H9 (cell line): ENCODE data around the gene MARK2. TPM values are rescaled to one million over a fixed set of nuclear protein-coding genes. Genes with fewer than 3 reads are reported as not detected.

Experiments used
- DNase-seq: peaks from one replicate; pipeline ENCODE4 v3.0.0-alpha.2; 2017
- H2AFZ ChIP-seq: one replicate; pipeline ENCODE4 v1.6.1; 2013; ENCODE audit warnings: mild to moderate bottlenecking, low read length, control low read depth, moderate library complexity
- H2AK5ac ChIP-seq: 2 replicates; pipeline ENCODE4 v1.6.1; 2013; ENCODE audit warnings: low read length, control low read depth, mixed read lengths; ENCODE audit not compliant: insufficient read length
- H2BK120ac ChIP-seq: one replicate; pipeline ENCODE4 v1.6.1; 2013; ENCODE audit warnings: low read depth, mild to moderate bottlenecking, low read length, control low read depth, inconsistent platforms; ENCODE audit not compliant: poor library complexity, severe bottlenecking
- H2BK12ac ChIP-seq: 2 replicates; pipeline ENCODE4 v1.6.1; 2013; ENCODE audit warnings: low read length, control low read depth, mixed read lengths, low read depth; ENCODE audit not compliant: insufficient read length
- H2BK15ac ChIP-seq: 2 replicates; pipeline ENCODE4 v1.6.1; 2013; ENCODE audit warnings: low read depth, low read length, control low read depth
- H2BK20ac ChIP-seq: one replicate; pipeline ENCODE4 v1.6.1; 2013; ENCODE audit warnings: low read depth, mild to moderate bottlenecking, low read length, control low read depth, inconsistent platforms; ENCODE audit not compliant: poor library complexity, severe bottlenecking
- H2BK5ac ChIP-seq: 2 replicates; pipeline ENCODE4 v1.6.1; 2013; ENCODE audit warnings: low read length, control low read depth, mixed read lengths; ENCODE audit not compliant: insufficient read length
- H3K14ac ChIP-seq: 2 replicates; pipeline ENCODE4 v1.6.1; 2013; ENCODE audit warnings: low read length, control low read depth; ENCODE audit not compliant: insufficient read depth
- H3K18ac ChIP-seq: 2 replicates; pipeline ENCODE4 v1.6.1; 2013; ENCODE audit warnings: low read depth, mild to moderate bottlenecking, mixed read lengths, low read length, control low read depth; ENCODE audit not compliant: insufficient read length
- H3K23ac ChIP-seq: 2 replicates; pipeline ENCODE4 v1.6.1; 2013; ENCODE audit warnings: low read length, control low read depth, mixed read lengths, low read depth; ENCODE audit not compliant: insufficient read length
- H3K23me2 ChIP-seq: 2 replicates; pipeline ENCODE4 v1.6.1; 2013; ENCODE audit warnings: low read depth, mild to moderate bottlenecking, mixed read lengths, low read length, control low read depth; ENCODE audit not compliant: insufficient read length, poor library complexity, severe bottlenecking
- H3K27ac ChIP-seq: 2 replicates; pipeline ENCODE4 v1.5.1; 2013; ENCODE audit warnings: low read length, control low read depth, mixed read lengths, low read depth; ENCODE audit not compliant: insufficient read length
- H3K27me3 ChIP-seq: 2 replicates; pipeline ENCODE4 v1.6.1; 2013; ENCODE audit warnings: low read length, control low read depth, inconsistent platforms; ENCODE audit not compliant: insufficient read depth
- H3K4ac ChIP-seq: 2 replicates; pipeline ENCODE4 v1.6.1; 2013; ENCODE audit warnings: low read depth, mild to moderate bottlenecking, control low read depth, inconsistent platforms, low read length, moderate library complexity
- H3K4me1 ChIP-seq: 2 replicates; pipeline ENCODE4 v1.6.1; 2013; ENCODE audit warnings: low read length, control low read depth, inconsistent platforms; ENCODE audit not compliant: insufficient read depth
- H3K4me2 ChIP-seq: 2 replicates; pipeline ENCODE4 v1.6.1; 2013; ENCODE audit warnings: low read length, control low read depth, mixed read lengths; ENCODE audit not compliant: insufficient read length, insufficient read depth
- H3K56ac ChIP-seq: 2 replicates; pipeline ENCODE4 v1.6.1; 2013; ENCODE audit warnings: low read depth, mild to moderate bottlenecking, mixed read lengths, low read length, control low read depth; ENCODE audit not compliant: insufficient read length
- H3K79me1 ChIP-seq: 2 replicates; pipeline ENCODE4 v1.6.1; 2013; ENCODE audit warnings: low read depth, mild to moderate bottlenecking, moderate library complexity, low read length, control low read depth, inconsistent platforms; ENCODE audit not compliant: insufficient read depth, poor library complexity, severe bottlenecking
- H3K79me2 ChIP-seq: 2 replicates; pipeline ENCODE4 v1.6.1; 2013; ENCODE audit warnings: low read length, control low read depth, inconsistent platforms; ENCODE audit not compliant: insufficient read depth
- H3K9ac ChIP-seq: 2 replicates; pipeline ENCODE4 v1.6.1; 2013; ENCODE audit warnings: low read length, control low read depth, mixed read lengths; ENCODE audit not compliant: insufficient read length; ENCODE audit errors: extremely low read depth
- H3K9me3 ChIP-seq: one replicate; pipeline ENCODE4 v1.6.1; 2013; ENCODE audit warnings: low read depth, low read length, inconsistent platforms; ENCODE audit not compliant: control insufficient read depth
- H3T11ph ChIP-seq: one replicate; pipeline ENCODE4 v1.6.1; 2013; ENCODE audit warnings: mild to moderate bottlenecking, low read length, control low read depth, inconsistent platforms
- H4K20me1 ChIP-seq: one replicate; pipeline ENCODE4 v1.6.1; 2013; ENCODE audit not compliant: control insufficient read depth, insufficient read length, insufficient read depth
- H4K5ac ChIP-seq: 2 replicates; pipeline ENCODE4 v1.6.1; 2013; ENCODE audit warnings: low read depth, mild to moderate bottlenecking, mixed read lengths, low read length, control low read depth; ENCODE audit not compliant: insufficient read length
- H4K8ac ChIP-seq: replicated peaks from 2 replicates; pipeline ENCODE4 v1.6.1; 2013; ENCODE audit warnings: low read length, control low read depth, mixed read lengths, low read depth; ENCODE audit not compliant: insufficient read length
- H4K91ac ChIP-seq: 2 replicates; pipeline ENCODE4 v1.6.1; 2013; ENCODE audit warnings: low read depth, mild to moderate bottlenecking, moderate library complexity, mixed read lengths, low read length, control low read depth; ENCODE audit not compliant: insufficient read length
- H3K27ac Mint-ChIP-seq, 3 experiments: 2 replicates in 2 of 3; 3 replicates in 1 of 3; pipeline ENCODE4 v1.8.0; 2020 to 2021; ENCODE audit warnings: mixed read lengths in 3 of 3, mild to moderate bottlenecking in 1 of 3, moderate library complexity in 1 of 3
- H3K27me3 Mint-ChIP-seq: 2 replicates; pipeline ENCODE4 v1.8.0; 2021; ENCODE audit warnings: low read depth, mild to moderate bottlenecking, moderate library complexity, mixed read lengths
- H3K36me3 Mint-ChIP-seq, 3 experiments: 2 replicates in 2 of 3; 3 replicates in 1 of 3; pipeline ENCODE4 v1.8.0; 2020 to 2021; ENCODE audit warnings: low read depth in 3 of 3, mixed read lengths in 3 of 3; ENCODE audit not compliant: insufficient read depth in 1 of 3
- H3K4me1 Mint-ChIP-seq, 2 experiments: 2 replicates each; pipeline ENCODE4 v1.8.0; 2020; ENCODE audit warnings: mixed read lengths in 2 of 2
- H3K4me3 Mint-ChIP-seq, 2 experiments: 2 replicates in 1 of 2; 3 replicates in 1 of 2; pipeline ENCODE4 v1.8.0; 2020 to 2021; ENCODE audit warnings: mild to moderate bottlenecking in 2 of 2, mixed read lengths in 2 of 2, moderate library complexity in 1 of 2
- H3K9me3 Mint-ChIP-seq, 2 experiments: 2 replicates in 1 of 2; 3 replicates in 1 of 2; pipeline ENCODE4 v1.8.0; 2020; ENCODE audit warnings: mild to moderate bottlenecking in 2 of 2, mixed read lengths in 2 of 2, moderate library complexity in 1 of 2
- CTCF ChIP-seq: fragments of 200-600 bp; sonication (generic); conservative IDR thresholded peaks from 3 replicates; pipeline ENCODE4 v1.8.0; 2021; ENCODE audit warnings: antibody characterized with exemption, mild to moderate bottlenecking
- WGBS: extraction: QIAGEN DNeasy Blood & Tissue Kit; methylation state at CpG from one replicate; pipeline ENCODE4 v1.1.7; 2013; ENCODE audit warnings: missing lambda C conversion rate, low lambda C conversion rate, mixed read lengths; ENCODE audit not compliant: insufficient read length; ENCODE audit errors: extremely low coverage; 5-methylcytosine and 5-hydroxymethylcytosine counted together
- total RNA-seq: library from RNA; stranded (reverse); gene quantifications from 2 replicates; pipeline ENCODE4 v1.2.1, GENCODE V29; 2021

MARK2 gene
- total RNA-seq, 1 experiment from 2014 or later, result 45.7 TPM

DNA sequence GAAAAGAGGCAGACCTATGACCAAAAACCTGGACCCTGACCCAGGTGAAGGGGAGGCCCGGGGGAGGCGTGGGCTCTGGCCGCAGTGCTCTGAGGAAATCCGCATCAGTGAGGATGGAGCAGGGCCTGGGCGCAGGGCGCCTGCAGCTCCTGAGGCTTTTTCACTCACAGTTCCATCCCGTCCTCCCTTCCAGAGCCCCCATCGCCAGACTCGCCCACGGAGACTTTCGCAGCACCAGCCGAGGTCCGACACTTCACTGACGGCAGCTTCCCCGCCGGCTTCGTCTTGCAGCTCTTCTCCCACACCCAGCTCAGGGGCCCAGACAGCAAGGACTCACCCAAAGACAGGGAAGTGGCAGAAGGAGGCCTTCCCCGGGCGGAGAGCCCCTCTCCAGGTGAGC, 20.3 kb upstream of the MARK2 start:
- Histone ChIP-seq H3K79me2 (peaks cover 20% of the 10 kb centered on the region), H4K20me1 (peaks cover 3% of the 10 kb centered on the region), H2BK20ac (no peak overlapping the region), H3K23ac (no peak overlapping the region), H3T11ph (no peak overlapping the region), H3K4me1 (peaks cover 3% of the 10 kb centered on the region; the same call in 1 of the 2 replicates), H2AFZ (no peak overlapping the region), H2BK120ac (no peak overlapping the region), H3K4ac (no peak overlapping the region), H3K4me2 (no peak overlapping the region), H2BK12ac (no peak overlapping the region), H3K27ac (no peak overlapping the region), H3K14ac (no peak overlapping the region), H3K9ac (no peak overlapping the region), H3K9me3 (no peaks in the 10 kb centered on the region), H3K56ac (no peak overlapping the region), H3K79me1 (peaks cover 11% of the 10 kb centered on the region), H2BK5ac (no peak overlapping the region), H3K23me2 (peaks cover 3% of the 10 kb centered on the region), H3K18ac (no peak overlapping the region), H2BK15ac (no peak overlapping the region), H3K27me3 (no peaks in the 10 kb centered on the region), H4K91ac (no peak overlapping the region), H4K5ac (no peak overlapping the region), H4K8ac (no peak overlapping the region), H2AK5ac (no peak overlapping the region)
- Mint-ChIP-seq H3K9me3 (no peaks in the 10 kb centered on the region), H3K36me3 (peaks cover 55 to 89% (median 84%) of the 10 kb centered on the region in 3 experiments), H3K4me3 (no peak overlapping the region), H3K27ac (no peak overlapping the region), H3K27me3 (no peaks in the 10 kb centered on the region), H3K4me1 (peaks cover 17 to 21% of the 10 kb centered on the region in 2 experiments)
- TF ChIP-seq CTCF, result no peak
- no peak for DNase-seq
- no CpG with 5 or more reads among the region's 19 CpGs for WGBS
